Glutamatergic neuron (in vitro differentiated cells): ENCODE data around the gene MATN4. TPM values are rescaled to one million over a fixed set of nuclear protein-coding genes. Genes with fewer than 3 reads are reported as not detected.

Source experiments
- DNase-seq: peaks from one replicate; pipeline ENCODE4 v3.0.0; 2022
- H3K27ac Mint-ChIP-seq: one replicate; pipeline ENCODE4 v1.8.0; 2020; ENCODE audit warnings: mild to moderate bottlenecking, mixed read lengths, inconsistent platforms; ENCODE audit not compliant: unreplicated experiment
- H3K27me3 Mint-ChIP-seq: one replicate; pipeline ENCODE4 v1.8.0; 2020; ENCODE audit warnings: mild to moderate bottlenecking, moderate library complexity, mixed read lengths, inconsistent platforms; ENCODE audit not compliant: unreplicated experiment
- H3K36me3 Mint-ChIP-seq: one replicate; pipeline ENCODE4 v1.8.0; 2020; ENCODE audit warnings: mild to moderate bottlenecking, mixed read lengths, inconsistent platforms; ENCODE audit not compliant: unreplicated experiment
- H3K4me1 Mint-ChIP-seq: one replicate; pipeline ENCODE4 v1.8.0; 2020; ENCODE audit warnings: mild to moderate bottlenecking, low read depth, mixed read lengths, inconsistent platforms; ENCODE audit not compliant: unreplicated experiment
- H3K4me3 Mint-ChIP-seq: one replicate; pipeline ENCODE4 v1.8.0; 2020; ENCODE audit warnings: mild to moderate bottlenecking, mixed read lengths, inconsistent platforms; ENCODE audit not compliant: unreplicated experiment
- H3K9me3 Mint-ChIP-seq: one replicate; pipeline ENCODE4 v1.8.0; 2020; ENCODE audit warnings: mild to moderate bottlenecking, moderate library complexity, mixed read lengths, inconsistent platforms; ENCODE audit not compliant: unreplicated experiment
- CTCF ChIP-seq: fragments of 200-600 bp; sonication (generic); IDR thresholded peaks from one replicate; pipeline ENCODE4 v1.5.0; 2021; ENCODE audit not compliant: partially characterized antibody, unreplicated experiment
- total RNA-seq: library from RNA; stranded (reverse); fragmentation: NEBNext Ultra II Directional; extraction: Animal tissue kit (Norgen Biotek cat#: 25700); gene quantifications from one replicate; pipeline ENCODE4 v1.2.1, GENCODE V29; 2021; ENCODE audit not compliant: unreplicated experiment

Gene MATN4
- total RNA-seq, 1 donor from 2014 or later, result not detected

DNA sequence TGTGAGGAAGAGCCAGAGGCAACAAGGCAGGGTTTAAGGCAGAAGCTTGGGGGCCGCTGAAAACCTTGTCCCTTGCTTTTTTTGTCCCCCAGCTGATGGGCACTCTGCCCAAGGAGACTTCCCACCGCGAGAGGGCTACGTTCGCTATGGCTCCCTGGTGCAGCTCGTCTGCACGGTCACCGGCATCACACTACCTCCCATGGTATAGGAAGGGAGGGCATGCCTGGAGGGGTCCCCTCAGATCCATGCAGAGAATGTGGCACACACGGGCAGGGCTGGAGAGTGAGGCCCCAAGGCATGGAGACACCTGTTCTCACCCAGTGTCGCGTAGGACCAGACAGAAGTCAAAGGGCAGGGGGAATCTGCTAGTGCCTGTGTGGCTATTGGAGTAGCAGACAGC is 5.8 kb upstream of the MATN4 start:
- H3K36me3 Mint-ChIP-seq, result no peaks in the 10 kb centered on the region
- no peaks in the 10 kb centered on the region for H3K4me1 Mint-ChIP-seq
- H3K27ac Mint-ChIP-seq, result no peak overlapping the region
- no peak for TF ChIP-seq CTCF
- H3K27me3 Mint-ChIP-seq, result peaks cover 8% of the 10 kb centered on the region
- H3K4me3 Mint-ChIP-seq, result no peak overlapping the region
- no peak for DNase-seq
- peaks cover 3% of the 10 kb centered on the region for H3K9me3 Mint-ChIP-seq

DNA sequence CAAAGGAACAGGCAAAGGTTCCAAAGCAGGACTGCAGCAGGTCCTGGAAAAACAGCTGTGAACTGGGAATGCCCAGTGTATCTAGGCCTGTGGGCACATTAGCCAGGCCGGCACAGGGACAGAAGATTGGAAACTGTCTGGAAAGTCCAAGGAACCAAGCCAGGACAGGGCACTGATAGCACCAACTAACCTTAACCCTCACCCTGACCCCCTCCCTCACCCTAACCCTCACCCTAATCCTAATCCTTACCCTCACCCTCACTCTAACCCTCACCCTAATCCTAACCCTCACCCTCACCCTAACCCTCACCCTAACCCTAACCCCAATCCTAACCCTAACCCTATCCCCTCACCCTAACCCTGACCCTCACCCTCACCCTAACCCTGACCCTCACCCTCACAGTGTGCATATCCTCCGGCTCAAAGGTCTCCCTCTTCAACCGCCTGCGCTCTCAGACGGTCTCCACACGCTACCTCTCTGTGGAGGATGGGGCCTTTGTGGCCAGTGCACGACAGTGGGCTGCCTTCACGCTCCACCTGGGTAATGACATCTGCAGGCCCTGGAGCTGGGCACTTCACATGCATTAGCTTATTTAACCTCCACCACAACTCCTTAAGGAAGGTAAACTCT is 5.1 kb upstream of the MATN4 start:
- H3K27ac Mint-ChIP-seq, result no peak overlapping the region
- peaks cover 3% of the 10 kb centered on the region for H3K9me3 Mint-ChIP-seq
- no peaks in the 10 kb centered on the region for H3K4me1 Mint-ChIP-seq
- H3K36me3 Mint-ChIP-seq, result no peaks in the 10 kb centered on the region
- TF ChIP-seq CTCF, result no peak
- H3K4me3 Mint-ChIP-seq, result no peak overlapping the region
- DNase-seq, result no peak
- peaks cover 8% of the 10 kb centered on the region for H3K27me3 Mint-ChIP-seq

GRCh38 chr20:45312241-45312640 is 4.1 kb upstream of the MATN4 start:
- no peak for DNase-seq
- no peaks in the 10 kb centered on the region for H3K4me1 Mint-ChIP-seq
- peaks cover 3% of the 10 kb centered on the region for H3K9me3 Mint-ChIP-seq
- no peak overlapping the region for H3K4me3 Mint-ChIP-seq
- peaks cover 10% of the 10 kb centered on the region for H3K27me3 Mint-ChIP-seq
- TF ChIP-seq CTCF, result no peak
- no peaks in the 10 kb centered on the region for H3K36me3 Mint-ChIP-seq
- H3K27ac Mint-ChIP-seq, result no peak overlapping the region

- H3K4me1 Mint-ChIP-seq, result no peaks in the 10 kb centered on the region
- no peak overlapping the region for H3K27ac Mint-ChIP-seq
- TF ChIP-seq CTCF, result peak; percentile 92
- H3K9me3 Mint-ChIP-seq, result peaks cover 3% of the 10 kb centered on the region
- peak; percentile 86 for DNase-seq
- H3K36me3 Mint-ChIP-seq, result no peaks in the 10 kb centered on the region
- H3K4me3 Mint-ChIP-seq, result no peak overlapping the region
- H3K27me3 Mint-ChIP-seq, result peaks cover 10% of the 10 kb centered on the region
These were observed 3.6 kb upstream of the MATN4 start for GRCh38 chr20:45311589-45312211.

- no peak for TF ChIP-seq CTCF
- Mint-ChIP-seq H3K4me1 (no peaks in the 10 kb centered on the region), H3K4me3 (no peak overlapping the region), H3K27ac (no peak overlapping the region), H3K27me3 (peaks cover 13% of the 10 kb centered on the region), H3K36me3 (no peaks in the 10 kb centered on the region), H3K9me3 (peaks cover 3% of the 10 kb centered on the region)
- no peak for DNase-seq
These were observed 976 bp upstream of the MATN4 start for GRCh38 chr20:45309075-45309474.
